Neural cell (in vitro differentiated cells): ENCODE measurements around the gene HLA-DQA1. TPM values are rescaled to one million over a fixed set of nuclear protein-coding genes. Genes with fewer than 3 reads are reported as not detected.

Experiments used
- H2AFZ ChIP-seq: fragments of 200-600, 300-800 bp; sonication (generic), shearing (Covaris generic); 2 replicates; pipeline ENCODE4 v1.6.0; 2014; ENCODE audit warnings: low read depth, mild to moderate bottlenecking, antibody characterized with exemption, low read length, moderate library complexity
- H3F3A ChIP-seq: fragments of 200-600 bp; shearing (Covaris generic); 2 replicates; pipeline ENCODE4 v1.6.1; 2016; ENCODE audit warnings: mild to moderate bottlenecking, moderate library complexity, mixed read lengths, antibody characterized with exemption, low read length; ENCODE audit not compliant: insufficient read depth, poor library complexity, severe bottlenecking
- H3K27ac ChIP-seq: fragments of 200-600, 300-800 bp; sonication (generic), shearing (Covaris generic); 2 replicates; pipeline ENCODE4 v1.5.1; 2014; ENCODE audit warnings: mild to moderate bottlenecking, low read length, moderate library complexity
- H3K27me3 ChIP-seq: fragments of 300-800, 200-600 bp; sonication (generic), shearing (Covaris generic); 2 replicates; pipeline ENCODE4 v1.6.0; 2014; ENCODE audit warnings: mild to moderate bottlenecking, low read depth, low read length, moderate library complexity; ENCODE audit not compliant: insufficient read depth
- H3K36me3 ChIP-seq: fragments of 300-800, 200-600 bp; sonication (generic), shearing (Covaris generic); 2 replicates; pipeline ENCODE4 v1.5.1; 2014; ENCODE audit warnings: mild to moderate bottlenecking, antibody characterized with exemption, low read length, moderate library complexity; ENCODE audit not compliant: insufficient read depth
- H3K4me2 ChIP-seq: fragments of 300-800, 200-600 bp; sonication (generic), shearing (Covaris generic); 2 replicates; pipeline ENCODE4 v1.6.0; 2014; ENCODE audit warnings: mild to moderate bottlenecking, low read length
- H3K4me3 ChIP-seq: fragments of 300-800, 200-600 bp; sonication (generic), shearing (Covaris generic); 2 replicates; pipeline ENCODE4 v1.5.1; 2014; ENCODE audit warnings: mild to moderate bottlenecking, low read length, moderate library complexity
- H3K79me2 ChIP-seq: fragments of 200-600 bp; shearing (Covaris generic); replicated peaks from 2 replicates; pipeline ENCODE4 v1.6.0; 2014; ENCODE audit warnings: mild to moderate bottlenecking, low read length, moderate library complexity; ENCODE audit not compliant: insufficient read depth
- H3K9ac ChIP-seq: fragments of 300-800, 200-600 bp; sonication (generic), shearing (Covaris generic); 2 replicates; pipeline ENCODE4 v1.6.1; 2016; ENCODE audit warnings: mild to moderate bottlenecking, low read length, mixed read lengths
- H3K9me2 ChIP-seq: fragments of 200-600 bp; shearing (Covaris generic); 2 replicates; pipeline ENCODE4 v1.6.1; 2016; ENCODE audit warnings: mild to moderate bottlenecking, low read length, mixed read lengths; ENCODE audit not compliant: insufficient read depth
- H3K9me3 ChIP-seq: fragments of 200-600, 300-800 bp; sonication (generic), shearing (Covaris generic); 2 replicates; pipeline ENCODE4 v1.6.1; 2016; ENCODE audit warnings: mild to moderate bottlenecking, mixed run types, low read length, moderate library complexity, mixed read lengths
- H4K20me1 ChIP-seq: fragments of 200-600 bp; shearing (Covaris generic); 2 replicates; pipeline ENCODE4 v1.6.1; 2016; ENCODE audit warnings: mild to moderate bottlenecking, mixed run types; ENCODE audit not compliant: insufficient read depth
- EP300 ChIP-seq: fragments of 450-650 bp; conservative IDR thresholded peaks from 2 replicates; pipeline ENCODE4 v1.6.1; 2014; ENCODE audit warnings: antibody characterized with exemption, mild to moderate bottlenecking, moderate library complexity; ENCODE audit not compliant: poor library complexity, severe bottlenecking
- EZH2 ChIP-seq: fragments of 200-600, 300-800 bp; shearing (Covaris generic), sonication (generic); IDR thresholded peaks from 2 replicates; pipeline ENCODE4 v1.6.1; 2014; ENCODE audit warnings: antibody characterized with exemption, low read length, borderline replicate concordance, mild to moderate bottlenecking; ENCODE audit not compliant: insufficient read depth, poor library complexity, severe bottlenecking
- MXI1 ChIP-seq: fragments of 450-650 bp; conservative IDR thresholded peaks from 2 replicates; pipeline ENCODE4 v1.6.1; 2014; ENCODE audit warnings: antibody characterized with exemption, mild to moderate bottlenecking; ENCODE audit not compliant: poor library complexity, severe bottlenecking
- POLR2AphosphoS5 ChIP-seq: IDR thresholded peaks from 2 replicates; pipeline ENCODE4 v1.6.1; 2012
- RAD21 ChIP-seq: fragments of 450-650 bp; conservative IDR thresholded peaks from 2 replicates; pipeline ENCODE4 v1.6.1; 2014; ENCODE audit warnings: antibody characterized with exemption, mild to moderate bottlenecking, moderate library complexity
- SMC3 ChIP-seq: fragments of 450-650 bp; conservative IDR thresholded peaks from 2 replicates; pipeline ENCODE4 v1.6.1; 2014; ENCODE audit warnings: antibody characterized with exemption, mild to moderate bottlenecking, moderate library complexity; ENCODE audit not compliant: poor library complexity
- TAF1 ChIP-seq: IDR thresholded peaks from 2 replicates; pipeline ENCODE4 v1.6.1; 2012; ENCODE audit warnings: low read depth
- polyA plus RNA-seq: library from polyadenylated mRNA; depleted of rRNA; stranded (reverse); fragments of >200 nt; gene quantifications from 2 replicates; pipeline ENCODE4 v1.2.3, GENCODE V29; 2014

The HLA-DQA1 gene
- polyA plus RNA-seq, 1 donor from 2014 or later, result not detected

- TF ChIP-seq POLR2AphosphoS5, result no peak
- TF ChIP-seq EZH2, result no peak
These were observed 15.8 kb upstream of the HLA-DQA1 start (continued) for GRCh38 chr6:32621372-32621771.

- no peak overlapping the region for H3K9ac ChIP-seq
- H2AFZ ChIP-seq, result no peak overlapping the region
- no peaks in the 10 kb centered on the region for H3K79me2 ChIP-seq
- H3K4me3 ChIP-seq, result no peak overlapping the region
- H3K36me3 ChIP-seq, result no peaks in the 10 kb centered on the region
- H3K27ac ChIP-seq, result no peak overlapping the region
- no peaks in the 10 kb centered on the region for H3F3A ChIP-seq
- no peaks in the 10 kb centered on the region for H3K9me3 ChIP-seq
- no peaks in the 10 kb centered on the region for H4K20me1 ChIP-seq
- H3K9me2 ChIP-seq, result no peaks in the 10 kb centered on the region
- no peak overlapping the region for H3K4me2 ChIP-seq
- no peaks in the 10 kb centered on the region for H3K27me3 ChIP-seq
- TF ChIP-seq POLR2AphosphoS5, result no peak
These were observed 14.4 kb upstream of the HLA-DQA1 start for GRCh38 chr6:32622545-32623401.

DNA sequence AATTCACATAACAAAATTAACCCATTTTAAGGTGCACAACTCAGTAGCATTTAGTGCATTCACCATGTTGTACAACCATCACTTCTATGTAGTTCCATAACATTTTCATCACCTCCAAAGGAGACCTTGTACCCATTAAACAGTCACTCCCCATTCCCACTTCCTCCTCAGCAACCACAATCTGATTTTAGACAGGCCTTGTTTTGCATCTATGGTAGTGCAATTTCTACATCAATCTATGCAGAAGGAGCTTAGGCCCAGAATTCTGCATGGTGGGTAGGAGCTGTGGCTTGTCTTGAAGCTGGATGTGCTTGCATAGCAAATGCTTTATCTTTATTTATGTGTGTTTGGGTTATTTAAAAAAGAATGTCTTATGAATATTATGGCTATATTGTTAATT, 13.5 kb upstream of the HLA-DQA1 start:
- Histone ChIP-seq H3K4me3 (no peak overlapping the region), H4K20me1 (no peaks in the 10 kb centered on the region), H3K9me3 (no peaks in the 10 kb centered on the region), H3K36me3 (no peaks in the 10 kb centered on the region), H3F3A (no peaks in the 10 kb centered on the region), H3K9ac (no peak overlapping the region), H3K79me2 (no peaks in the 10 kb centered on the region), H3K4me2 (no peak overlapping the region), H3K27me3 (no peaks in the 10 kb centered on the region), H2AFZ (no peak overlapping the region), H3K9me2 (no peaks in the 10 kb centered on the region), H3K27ac (no peak overlapping the region)
- TF ChIP-seq EP300, result no peak
- TF ChIP-seq EZH2, result no peak
- TF ChIP-seq TAF1, result no peak
- no peak for TF ChIP-seq SMC3
- no peak for TF ChIP-seq MXI1

DNA sequence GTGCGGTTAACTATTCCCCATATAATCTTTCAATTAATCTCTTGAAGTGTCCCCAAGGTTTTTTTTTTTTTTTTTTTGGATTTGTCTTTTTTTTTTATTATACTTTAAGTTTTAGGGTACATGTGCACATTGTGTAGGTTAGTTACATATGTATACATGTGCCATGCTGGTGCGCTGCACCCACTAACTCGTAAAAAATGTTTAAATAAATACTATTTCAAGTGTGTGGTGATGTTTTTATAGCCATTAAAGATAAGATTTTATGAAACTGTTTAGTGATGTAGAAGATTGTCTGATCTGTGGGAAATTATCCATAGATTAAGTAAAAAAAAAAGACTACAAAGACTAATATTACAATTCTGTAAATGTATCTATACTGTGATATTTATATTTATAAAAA, 12.6 kb upstream of the HLA-DQA1 start:
- no peak overlapping the region for H2AFZ ChIP-seq
- H3K9ac ChIP-seq, result no peak overlapping the region
- TF ChIP-seq RAD21 (no peak), POLR2AphosphoS5 (no peak), EZH2 (no peak), TAF1 (no peak), SMC3 (no peak)
- no peak overlapping the region for H3K4me3 ChIP-seq
- no peak overlapping the region for H3K27ac ChIP-seq
- no peaks in the 10 kb centered on the region for H3F3A ChIP-seq
- H3K79me2 ChIP-seq, result no peaks in the 10 kb centered on the region
- H3K36me3 ChIP-seq, result no peaks in the 10 kb centered on the region
- H3K9me2 ChIP-seq, result no peaks in the 10 kb centered on the region
- no peaks in the 10 kb centered on the region for H3K27me3 ChIP-seq
- no peak overlapping the region for H3K4me2 ChIP-seq
- H3K9me3 ChIP-seq, result no peaks in the 10 kb centered on the region
- no peaks in the 10 kb centered on the region for H4K20me1 ChIP-seq
